Measurements from ENCODE around the gene IGFL3.

Gene IGFL3

GRCh38 chr19:46137915-46138473 lies 13.5 kb upstream of the IGFL3 start:
- no peak overlapping the region for H3K4me3 ChIP-seq (replicated peaks in 1 of 2; ENCODE audit: low read depth in 2 of 2, low read length in 2 of 2)
- DNase-seq (ENCODE audit: low read depth in 2 of 2): no peak
- no peak for TF ChIP-seq CTCF (IDR thresholded peaks at IDR 0.05; ENCODE audit: low read depth, low read length)

GRCh38 chr19:46134527-46134926 lies 10.0 kb upstream of the IGFL3 start:
- DNase-seq (ENCODE audit: low read depth in 2 of 2): peak; percentile 13 to 66

DNA sequence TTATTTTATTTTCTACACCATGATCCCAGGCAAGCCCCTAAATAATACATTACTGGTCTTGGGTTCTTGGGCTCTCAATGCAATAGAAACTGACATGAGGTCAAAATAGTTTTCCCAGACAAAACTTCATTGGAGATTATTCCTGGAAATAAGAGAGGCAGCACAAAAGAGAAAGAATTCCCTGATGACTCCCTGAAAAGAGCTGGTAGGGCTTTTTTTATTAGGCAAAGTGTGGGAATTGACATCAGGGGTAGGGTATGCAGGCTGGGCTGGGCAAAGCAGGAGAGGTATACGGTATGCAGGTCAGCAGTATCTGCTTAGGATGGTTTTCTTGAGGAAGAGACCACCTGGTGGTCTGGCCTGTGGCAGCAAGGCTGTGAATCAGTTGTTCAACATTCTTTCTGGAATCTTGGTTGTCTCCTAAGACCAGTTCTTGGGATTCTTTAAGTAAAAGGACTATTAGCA lies 9.3 kb upstream of the IGFL3 start:
- H3K4me3 ChIP-seq (replicated peaks in 1 of 2; ENCODE audit: low read depth in 2 of 2, low read length in 2 of 2): no peak overlapping the region

More at GRCh38 chr19:46134527-46134926, 10.0 kb upstream of the IGFL3 start:
- no peak for TF ChIP-seq CTCF (IDR thresholded peaks at IDR 0.05; ENCODE audit: low read depth, low read length)
- H3K4me3 ChIP-seq (replicated peaks in 1 of 2; ENCODE audit: low read depth in 2 of 2, low read length in 2 of 2): no peak overlapping the region

GRCh38 chr19:46133101-46133627 lies 8.7 kb upstream of the IGFL3 start:
- H3K4me3 ChIP-seq (replicated peaks in 1 of 2; ENCODE audit: low read depth in 2 of 2, low read length in 2 of 2): peak overlapping the region in 1 of 2 donors; percentile 16
- DNase-seq (ENCODE audit: low read depth in 2 of 2): peak; percentile 89 to 98
- TF ChIP-seq CTCF (IDR thresholded peaks at IDR 0.05; ENCODE audit: low read depth, low read length): no peak

More for the DNA sequence above, 9.3 kb upstream of the IGFL3 start:
- DNase-seq (ENCODE audit: low read depth in 2 of 2): no peak
- TF ChIP-seq CTCF (IDR thresholded peaks at IDR 0.05; ENCODE audit: low read depth, low read length): no peak

GRCh38 chr19:46132508-46133100 lies 8.1 kb upstream of the IGFL3 start:
- TF ChIP-seq CTCF (IDR thresholded peaks at IDR 0.05; ENCODE audit: low read depth, low read length): no peak
- H3K4me3 ChIP-seq (replicated peaks in 1 of 2; ENCODE audit: low read depth in 2 of 2, low read length in 2 of 2): peak overlapping the region in 1 of 2 donors; percentile 16
- DNase-seq (ENCODE audit: low read depth in 2 of 2): no peak

- H3K4me3 ChIP-seq (replicated peaks in 1 of 2; ENCODE audit: low read depth in 2 of 2, low read length in 2 of 2): no peak overlapping the region
- no peak for DNase-seq (ENCODE audit: low read depth in 2 of 2)
Observed at GRCh38 chr19:46131485-46132143, 7.1 kb upstream of the IGFL3 start.

More at GRCh38 chr19:46131485-46132143, 7.1 kb upstream of the IGFL3 start:
- TF ChIP-seq CTCF (IDR thresholded peaks at IDR 0.05; ENCODE audit: low read depth, low read length): no peak
